ENCODE measurements around the gene SHE.
"Not testable (repeated sequence)": the region's sequence is repeated elsewhere in the genome, so short reads cannot be mapped to it uniquely, and the experiment has no call there.

The SHE gene

DNA sequence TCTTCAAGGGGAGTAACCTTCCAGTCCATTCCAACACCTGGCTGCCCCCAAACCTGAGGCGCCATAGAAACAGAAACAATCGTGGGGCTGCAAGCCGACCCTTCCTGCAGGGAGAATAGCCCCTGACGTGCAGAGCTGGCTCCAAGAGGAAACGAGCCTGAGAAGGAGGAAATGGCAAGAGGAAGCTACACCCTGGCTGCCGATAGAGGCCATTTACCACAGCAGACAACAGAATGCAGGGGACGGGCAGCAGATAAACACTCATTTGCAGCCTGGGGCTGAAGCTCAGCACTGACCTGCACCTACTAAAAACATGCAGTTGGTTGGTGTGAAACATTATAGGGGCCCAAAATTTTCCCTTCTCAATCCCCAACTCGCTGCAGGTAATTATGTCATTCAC, 8.9 kb downstream of the SHE start:
- DNase-seq (ENCODE audit: low read depth): no peak
- H3K4me3 ChIP-seq (ENCODE audit: control insufficient read depth, low read depth, low read length): no peak overlapping the region
- TF ChIP-seq, protein P1, sequence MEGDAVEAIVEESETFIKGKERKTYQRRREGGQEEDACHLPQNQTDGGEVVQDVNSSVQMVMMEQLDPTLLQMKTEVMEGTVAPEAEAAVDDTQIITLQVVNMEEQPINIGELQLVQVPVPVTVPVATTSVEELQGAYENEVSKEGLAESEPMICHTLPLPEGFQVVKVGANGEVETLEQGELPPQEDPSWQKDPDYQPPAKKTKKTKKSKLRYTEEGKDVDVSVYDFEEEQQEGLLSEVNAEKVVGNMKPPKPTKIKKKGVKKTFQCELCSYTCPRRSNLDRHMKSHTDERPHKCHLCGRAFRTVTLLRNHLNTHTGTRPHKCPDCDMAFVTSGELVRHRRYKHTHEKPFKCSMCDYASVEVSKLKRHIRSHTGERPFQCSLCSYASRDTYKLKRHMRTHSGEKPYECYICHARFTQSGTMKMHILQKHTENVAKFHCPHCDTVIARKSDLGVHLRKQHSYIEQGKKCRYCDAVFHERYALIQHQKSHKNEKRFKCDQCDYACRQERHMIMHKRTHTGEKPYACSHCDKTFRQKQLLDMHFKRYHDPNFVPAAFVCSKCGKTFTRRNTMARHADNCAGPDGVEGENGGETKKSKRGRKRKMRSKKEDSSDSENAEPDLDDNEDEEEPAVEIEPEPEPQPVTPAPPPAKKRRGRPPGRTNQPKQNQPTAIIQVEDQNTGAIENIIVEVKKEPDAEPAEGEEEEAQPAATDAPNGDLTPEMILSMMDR (IDR thresholded peaks at IDR 0.05; ENCODE audit: control insufficient read depth, insufficient read depth, low read depth, low read length, missing control alignments): no peak

DNA sequence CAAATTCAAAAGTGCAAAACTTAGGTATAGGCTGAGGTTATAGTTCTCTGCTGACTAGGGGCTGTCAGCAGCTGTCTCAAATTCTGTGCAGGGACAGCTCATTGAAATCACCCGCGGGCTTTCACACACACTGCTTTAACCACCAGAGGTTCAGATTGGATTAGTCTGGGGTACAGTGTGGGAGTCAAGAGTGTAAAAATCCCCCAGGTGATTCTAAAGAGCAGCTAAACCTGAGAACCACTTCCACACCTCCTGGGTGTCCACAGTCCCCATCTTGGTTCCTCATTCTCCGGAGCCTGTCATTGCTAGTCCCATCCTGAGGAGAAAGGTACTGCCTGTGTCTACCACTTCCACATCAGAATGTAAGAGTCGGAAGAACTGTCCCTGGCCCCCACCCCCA, 10.1 kb downstream of the SHE start:
- no peak for DNase-seq (ENCODE audit: low read depth)
- no peak overlapping the region for H3K4me3 ChIP-seq (ENCODE audit: control insufficient read depth, low read depth, low read length)

DNA sequence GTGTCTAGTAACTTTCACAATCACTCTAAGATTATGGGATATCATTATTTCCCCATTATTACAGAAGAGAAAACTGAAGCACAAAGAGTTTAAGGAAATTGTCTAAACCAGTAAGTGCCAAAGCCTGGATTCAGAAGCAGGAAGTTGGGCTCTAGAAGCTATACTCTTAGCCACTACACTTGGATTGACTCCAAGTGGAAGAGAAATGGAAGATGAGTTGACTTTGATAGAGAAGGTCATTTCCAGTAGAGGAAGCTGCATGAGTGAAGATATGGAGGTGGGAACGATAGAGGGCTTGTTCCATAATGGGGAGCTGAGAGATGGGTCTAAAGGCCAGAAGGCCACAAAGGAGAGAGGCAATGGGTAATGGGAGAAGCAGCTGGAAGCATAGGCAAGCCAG, 11.9 kb downstream of the SHE start:
- TF ChIP-seq, protein P1 (IDR thresholded peaks at IDR 0.05; ENCODE audit: control insufficient read depth, insufficient read depth, low read depth, low read length, missing control alignments): no peak
- no peak for DNase-seq (ENCODE audit: low read depth)
- H3K4me3 ChIP-seq (ENCODE audit: control insufficient read depth, low read depth, low read length): no peak overlapping the region

More for the DNA sequence above, 10.1 kb downstream of the SHE start:
- TF ChIP-seq, protein P1 (IDR thresholded peaks at IDR 0.05; ENCODE audit: control insufficient read depth, insufficient read depth, low read depth, low read length, missing control alignments): no peak

DNA sequence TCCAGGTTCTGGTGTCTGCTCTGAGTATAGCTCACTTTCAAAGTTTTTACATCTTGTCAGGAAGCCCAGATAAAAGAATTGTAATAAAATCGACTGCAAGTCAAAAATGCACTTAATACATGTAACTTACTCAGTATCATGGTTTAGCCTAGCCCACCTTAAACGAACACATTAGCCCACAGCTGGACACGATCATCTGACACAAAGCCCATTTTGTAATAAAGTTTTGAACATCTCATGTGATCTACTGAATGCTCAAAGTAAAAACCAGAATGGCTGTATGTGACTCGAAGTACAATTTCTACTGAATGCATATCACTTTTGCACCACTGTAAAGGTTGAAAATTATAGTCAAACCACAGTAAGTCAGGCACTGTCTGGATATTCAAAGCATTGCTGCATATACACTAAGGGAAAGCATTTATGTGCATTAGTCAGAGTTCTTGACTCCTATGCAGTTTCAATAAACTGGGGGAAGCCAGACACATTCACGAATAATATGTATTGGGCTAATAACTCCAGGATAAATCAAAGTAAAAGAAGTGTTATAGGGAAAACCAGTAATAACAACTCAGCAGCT, 12.4 kb downstream of the SHE start:
- no peak for DNase-seq (ENCODE audit: low read depth)
- TF ChIP-seq, protein P1 (IDR thresholded peaks at IDR 0.05; ENCODE audit: control insufficient read depth, insufficient read depth, low read depth, low read length, missing control alignments): no peak
- no peak overlapping the region for H3K4me3 ChIP-seq (ENCODE audit: control insufficient read depth, low read depth, low read length)

DNA sequence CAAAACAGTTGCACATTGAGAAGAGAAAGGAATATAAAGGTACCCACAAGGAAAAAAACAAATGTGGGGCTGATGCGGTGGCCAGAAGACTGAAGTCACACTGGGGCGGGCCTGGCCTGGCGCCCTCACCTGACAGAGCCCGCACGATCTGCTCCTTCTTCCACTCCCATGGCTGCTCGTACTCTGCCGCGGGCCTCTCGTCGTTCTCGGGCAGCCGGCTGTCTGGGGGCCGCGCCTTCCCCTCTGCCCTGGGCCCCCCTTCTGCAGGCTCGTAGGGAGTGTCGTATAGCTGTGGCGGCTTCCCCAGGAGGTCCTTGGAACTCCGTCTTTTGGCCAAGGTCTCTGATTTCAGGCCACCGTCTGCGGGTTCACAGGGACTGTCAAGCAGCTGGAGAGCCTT, 13.3 kb downstream of the SHE start:
- DNase-seq (ENCODE audit: low read depth): no peak
- H3K4me3 ChIP-seq (ENCODE audit: control insufficient read depth, low read depth, low read length): no peak overlapping the region
- TF ChIP-seq, protein P1 (IDR thresholded peaks at IDR 0.05; ENCODE audit: control insufficient read depth, insufficient read depth, low read depth, low read length, missing control alignments): no peak

DNA sequence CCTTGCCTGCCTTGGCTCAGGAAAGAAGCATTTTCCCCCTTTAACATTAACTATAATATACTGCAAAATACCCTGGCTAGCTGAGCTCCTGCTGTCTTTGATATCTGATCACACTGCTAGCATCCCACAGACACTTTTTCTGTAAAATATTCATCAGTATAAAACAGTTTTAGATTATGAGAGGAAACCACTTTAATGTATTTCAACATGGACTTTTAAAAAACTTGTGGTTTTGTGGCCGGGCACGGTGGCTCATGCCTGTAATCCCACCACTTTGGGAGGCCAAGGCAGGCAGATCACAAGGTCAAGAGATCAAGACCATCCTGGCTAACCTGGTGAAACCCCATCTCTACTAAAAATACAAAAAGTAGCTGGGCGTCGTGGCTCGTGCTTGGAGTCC, 15.5 kb downstream of the SHE start:
- DNase-seq (ENCODE audit: low read depth); H3K4me3 ChIP-seq (ENCODE audit: control insufficient read depth, low read depth, low read length): not testable (repeated sequence)

DNA sequence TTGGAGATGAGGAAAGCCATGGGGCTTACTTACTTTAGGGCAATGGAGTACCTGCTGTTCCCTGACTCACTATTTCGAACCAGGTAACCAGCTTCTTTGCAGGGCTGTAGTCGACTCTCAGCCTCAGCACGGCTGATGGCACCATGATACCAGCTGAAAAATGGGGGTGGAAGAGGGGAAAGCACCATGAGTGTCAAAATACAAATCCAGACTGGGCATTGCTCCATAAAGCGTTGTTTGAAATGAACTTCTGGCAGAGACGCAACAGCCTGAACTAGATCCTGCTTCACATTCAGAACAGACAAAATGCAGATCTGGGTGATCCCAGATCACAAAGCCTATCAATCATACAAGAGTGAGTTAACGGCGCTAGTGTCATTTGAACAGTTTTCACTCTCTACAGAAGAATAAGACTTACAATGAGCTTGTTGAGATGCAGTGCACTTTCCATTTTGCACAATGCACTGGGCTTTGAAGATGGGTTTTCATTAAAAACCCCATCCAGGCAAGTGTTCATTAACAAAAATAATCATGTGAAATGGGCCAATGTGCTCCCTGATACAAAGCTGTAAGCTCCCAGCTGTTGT, 16.2 kb downstream of the SHE start:
- no peak for DNase-seq (ENCODE audit: low read depth)
- TF ChIP-seq, protein P1 (IDR thresholded peaks at IDR 0.05; ENCODE audit: control insufficient read depth, insufficient read depth, low read depth, low read length, missing control alignments): no peak

More for the DNA sequence above, 16.2 kb downstream of the SHE start:
- H3K4me3 ChIP-seq (ENCODE audit: control insufficient read depth, low read depth, low read length): no peak overlapping the region

Data from AG09309 (cell line).